ENCODE measurements around the gene TIAM1. TPM values are rescaled to one million over a fixed set of nuclear protein-coding genes. Genes with fewer than 3 reads are reported as not detected.

TIAM1 gene
- total RNA-seq, 1 donor from 2014 or later, result 17.8 TPM

DNA sequence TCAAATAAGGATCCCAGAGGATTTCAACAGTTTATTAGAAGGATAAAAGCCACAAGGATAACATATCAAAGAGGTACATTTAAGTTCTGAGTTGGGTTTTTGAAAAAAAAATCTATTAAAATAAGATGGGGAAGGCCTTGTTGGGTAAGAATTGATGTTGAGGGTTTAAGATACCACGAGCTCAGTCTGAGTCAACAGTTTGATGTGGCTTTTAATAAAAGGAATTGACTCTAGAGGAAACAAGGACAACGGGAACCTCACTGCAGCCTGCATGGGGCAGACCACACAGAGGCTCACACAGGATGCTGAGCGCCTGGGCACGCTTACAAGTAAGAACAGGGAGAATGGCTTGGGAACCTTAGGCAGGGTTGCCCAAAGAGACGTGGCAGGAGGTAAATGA is 107.5 kb downstream of the TIAM1 start:
- H3K79me2 ChIP-seq (ENCODE audit: insufficient read depth, low read length), result no peaks in the 10 kb centered on the region
- no peaks in the 10 kb centered on the region for H3K27me3 Mint-ChIP-seq (ENCODE audit: low read depth, unreplicated experiment)
- TF ChIP-seq EZH2 (IDR thresholded peaks at IDR 0.05; ENCODE audit: insufficient read depth, low read length), result no peak
- TF ChIP-seq, protein P1, sequence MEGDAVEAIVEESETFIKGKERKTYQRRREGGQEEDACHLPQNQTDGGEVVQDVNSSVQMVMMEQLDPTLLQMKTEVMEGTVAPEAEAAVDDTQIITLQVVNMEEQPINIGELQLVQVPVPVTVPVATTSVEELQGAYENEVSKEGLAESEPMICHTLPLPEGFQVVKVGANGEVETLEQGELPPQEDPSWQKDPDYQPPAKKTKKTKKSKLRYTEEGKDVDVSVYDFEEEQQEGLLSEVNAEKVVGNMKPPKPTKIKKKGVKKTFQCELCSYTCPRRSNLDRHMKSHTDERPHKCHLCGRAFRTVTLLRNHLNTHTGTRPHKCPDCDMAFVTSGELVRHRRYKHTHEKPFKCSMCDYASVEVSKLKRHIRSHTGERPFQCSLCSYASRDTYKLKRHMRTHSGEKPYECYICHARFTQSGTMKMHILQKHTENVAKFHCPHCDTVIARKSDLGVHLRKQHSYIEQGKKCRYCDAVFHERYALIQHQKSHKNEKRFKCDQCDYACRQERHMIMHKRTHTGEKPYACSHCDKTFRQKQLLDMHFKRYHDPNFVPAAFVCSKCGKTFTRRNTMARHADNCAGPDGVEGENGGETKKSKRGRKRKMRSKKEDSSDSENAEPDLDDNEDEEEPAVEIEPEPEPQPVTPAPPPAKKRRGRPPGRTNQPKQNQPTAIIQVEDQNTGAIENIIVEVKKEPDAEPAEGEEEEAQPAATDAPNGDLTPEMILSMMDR (IDR thresholded peaks at IDR 0.05; ENCODE audit: insufficient read depth, low read depth, low read length), result no peak
- H3K27me3 ChIP-seq (ENCODE audit: insufficient read depth, low read length), result no peaks in the 10 kb centered on the region
- H3K9ac ChIP-seq (ENCODE audit: low read length), result no peak overlapping the region
- no peaks in the 10 kb centered on the region for H3K36me3 ChIP-seq (ENCODE audit: insufficient read depth, low read length)
- peak overlapping the region; percentile 77 for H3K27ac Mint-ChIP-seq (ENCODE audit: unreplicated experiment)
- H4K20me1 ChIP-seq (ENCODE audit: insufficient read depth, low read length), result no peaks in the 10 kb centered on the region
- FAIRE-seq (no peak), DNase-seq (ENCODE audit: low read depth) (peak; percentile 44)
- H3K9me3 ChIP-seq (ENCODE audit: insufficient read depth, low read depth, low read length), result no peaks in the 10 kb centered on the region
- no peak overlapping the region for H3K27ac ChIP-seq (ENCODE audit: low read depth, low read length)
- peaks cover 14% of the 10 kb centered on the region for H3K36me3 Mint-ChIP-seq (ENCODE audit: low read depth, unreplicated experiment)
- H3K4me3 Mint-ChIP-seq (ENCODE audit: unreplicated experiment), result no peak overlapping the region
- peaks cover 9% of the 10 kb centered on the region for H3K4me1 Mint-ChIP-seq (ENCODE audit: low read depth, unreplicated experiment)
- peaks cover 10% of the 10 kb centered on the region for H3K9me3 Mint-ChIP-seq (ENCODE audit: unreplicated experiment)
- no peak overlapping the region for H3K4me3 ChIP-seq (ENCODE audit: insufficient read depth, low read depth, low read length)
- H3K4me2 ChIP-seq (ENCODE audit: low read length), result peak overlapping the region; percentile 8
- peaks cover 11% of the 10 kb centered on the region for H3K4me1 ChIP-seq (ENCODE audit: insufficient read depth, low read length)
- no peak overlapping the region for H2AFZ ChIP-seq (ENCODE audit: low read depth, low read length)

DNA sequence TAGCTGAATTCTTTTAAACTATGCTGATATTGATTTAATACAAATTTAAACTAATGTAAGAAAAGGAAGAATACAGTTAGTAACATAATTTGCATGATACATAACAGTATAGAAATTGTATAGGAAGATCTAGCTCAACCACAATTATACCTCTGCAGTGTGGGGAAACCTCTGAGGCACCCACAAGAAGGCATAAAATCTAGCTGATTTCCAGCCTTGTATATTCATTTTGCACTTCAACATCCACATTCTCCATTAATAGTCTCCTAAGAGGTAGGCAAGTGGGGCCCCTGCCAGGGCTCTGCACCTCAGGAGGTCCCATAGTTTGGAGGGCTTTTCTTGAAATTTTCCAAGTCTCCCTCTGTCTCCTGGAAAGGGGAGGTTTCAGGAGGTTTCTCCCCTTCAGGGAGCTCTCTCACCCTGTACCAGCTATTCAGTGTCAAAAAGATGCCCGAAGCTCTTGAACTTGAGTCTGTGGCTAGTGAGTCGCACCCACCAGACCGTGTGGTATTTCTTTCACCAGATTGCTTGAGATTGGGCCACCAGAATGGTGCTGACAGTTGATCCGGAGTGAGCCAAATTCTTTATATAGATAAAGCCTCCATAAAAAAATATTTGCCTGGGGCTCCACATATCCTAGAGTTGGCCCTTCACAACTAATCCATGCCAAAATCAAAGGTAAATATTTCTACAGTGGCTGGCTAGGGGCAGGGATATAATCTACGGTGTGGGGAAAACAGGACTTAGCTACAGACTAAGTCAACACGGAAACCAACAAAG is 108.2 kb downstream of the TIAM1 start:
- Mint-ChIP-seq H3K9me3 (ENCODE audit: unreplicated experiment) (peaks cover 6% of the 10 kb centered on the region), H3K4me3 (ENCODE audit: unreplicated experiment) (no peak overlapping the region), H3K27me3 (ENCODE audit: low read depth, unreplicated experiment) (no peaks in the 10 kb centered on the region), H3K36me3 (ENCODE audit: low read depth, unreplicated experiment) (peaks cover 8% of the 10 kb centered on the region), H3K4me1 (ENCODE audit: low read depth, unreplicated experiment) (peaks cover 9% of the 10 kb centered on the region), H3K27ac (ENCODE audit: unreplicated experiment) (no peak overlapping the region)
- Histone ChIP-seq H3K9me3 (ENCODE audit: insufficient read depth, low read depth, low read length) (no peaks in the 10 kb centered on the region), H4K20me1 (ENCODE audit: insufficient read depth, low read length) (no peaks in the 10 kb centered on the region), H2AFZ (ENCODE audit: low read depth, low read length) (no peak overlapping the region), H3K79me2 (ENCODE audit: insufficient read depth, low read length) (no peaks in the 10 kb centered on the region), H3K27ac (ENCODE audit: low read depth, low read length) (no peak overlapping the region), H3K4me2 (ENCODE audit: low read length) (peak overlapping the region; percentile 8), H3K36me3 (ENCODE audit: insufficient read depth, low read length) (no peaks in the 10 kb centered on the region), H3K27me3 (ENCODE audit: insufficient read depth, low read length) (no peaks in the 10 kb centered on the region), H3K4me1 (ENCODE audit: insufficient read depth, low read length) (peaks cover 11% of the 10 kb centered on the region), H3K4me3 (ENCODE audit: insufficient read depth, low read depth, low read length) (no peak overlapping the region), H3K9ac (ENCODE audit: low read length) (no peak overlapping the region)
- no peak for FAIRE-seq
- peak; percentile 59 for DNase-seq (ENCODE audit: low read depth)
- no peak for TF ChIP-seq EZH2 (IDR thresholded peaks at IDR 0.05; ENCODE audit: insufficient read depth, low read length)
- TF ChIP-seq, protein P1 (IDR thresholded peaks at IDR 0.05; ENCODE audit: insufficient read depth, low read depth, low read length), result no peak

DNA sequence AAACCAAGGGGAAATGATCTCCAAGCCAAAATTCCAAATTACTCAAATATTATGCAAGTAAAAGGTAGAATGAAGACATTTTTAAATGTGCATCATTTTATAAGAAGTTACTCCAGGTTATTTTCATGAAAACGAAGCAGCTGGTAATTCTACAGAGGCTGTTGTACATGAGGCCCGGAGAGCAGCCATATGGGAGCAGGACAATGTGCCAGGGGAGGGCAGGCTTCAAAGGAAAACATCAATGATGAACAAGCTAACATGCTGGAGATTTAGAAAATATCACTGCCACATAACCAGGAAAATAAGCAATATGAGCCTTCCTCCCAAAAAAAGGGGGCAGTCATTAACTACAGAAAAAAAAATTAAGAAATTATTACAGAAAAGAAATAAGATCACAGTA is 109.1 kb downstream of the TIAM1 start:
- Mint-ChIP-seq H3K36me3 (ENCODE audit: low read depth, unreplicated experiment) (peaks cover 1% of the 10 kb centered on the region), H3K27me3 (ENCODE audit: low read depth, unreplicated experiment) (no peaks in the 10 kb centered on the region), H3K27ac (ENCODE audit: unreplicated experiment) (no peak overlapping the region), H3K9me3 (ENCODE audit: unreplicated experiment) (no peaks in the 10 kb centered on the region), H3K4me3 (ENCODE audit: unreplicated experiment) (no peak overlapping the region), H3K4me1 (ENCODE audit: low read depth, unreplicated experiment) (peaks cover 9% of the 10 kb centered on the region)
- Histone ChIP-seq H4K20me1 (ENCODE audit: insufficient read depth, low read length) (no peaks in the 10 kb centered on the region), H3K36me3 (ENCODE audit: insufficient read depth, low read length) (no peaks in the 10 kb centered on the region), H3K4me1 (ENCODE audit: insufficient read depth, low read length) (peaks cover 11% of the 10 kb centered on the region), H3K27me3 (ENCODE audit: insufficient read depth, low read length) (no peaks in the 10 kb centered on the region), H3K4me3 (ENCODE audit: insufficient read depth, low read depth, low read length) (no peak overlapping the region), H2AFZ (ENCODE audit: low read depth, low read length) (no peak overlapping the region), H3K9me3 (ENCODE audit: insufficient read depth, low read depth, low read length) (no peaks in the 10 kb centered on the region), H3K4me2 (ENCODE audit: low read length) (no peak overlapping the region), H3K27ac (ENCODE audit: low read depth, low read length) (no peak overlapping the region), H3K79me2 (ENCODE audit: insufficient read depth, low read length) (no peaks in the 10 kb centered on the region), H3K9ac (ENCODE audit: low read length) (no peak overlapping the region)
- FAIRE-seq, result no peak
- DNase-seq (ENCODE audit: low read depth), result no peak
- TF ChIP-seq, protein P1 (IDR thresholded peaks at IDR 0.05; ENCODE audit: insufficient read depth, low read depth, low read length), result no peak
- TF ChIP-seq EZH2 (IDR thresholded peaks at IDR 0.05; ENCODE audit: insufficient read depth, low read length), result no peak
